SK-N-SH treated with all-trans-retinoic acid at 6 μM for 48 hours (cell line): ENCODE results near the gene PCLO.

ENCODE experiments used
- ATAC-seq: fragments of 200-7000 bp; cut with Tn5 transposase; 3 replicates; pipeline ENCODE4 v1.9.1; 2020; ENCODE audit warnings: mild to moderate bottlenecking, moderate library complexity
- BACH2 ChIP-seq: fragments of 250-450 bp; sonication (Bioruptor Pico); IDR thresholded peaks from 2 replicates; pipeline ENCODE4 v1.9.0; 2021; ENCODE audit warnings: mild to moderate bottlenecking, borderline replicate concordance
- CREB5 ChIP-seq: fragments of 250-450 bp; sonication (Bioruptor Pico); IDR thresholded peaks from 2 replicates; pipeline ENCODE4 v1.5.1; 2020; ENCODE audit warnings: low read depth, mild to moderate bottlenecking, moderate library complexity
- CSRNP3 ChIP-seq: fragments of 250-450 bp; sonication (Bioruptor Pico); IDR thresholded peaks from 2 replicates; pipeline ENCODE4 v1.5.1; 2021; ENCODE audit warnings: mild to moderate bottlenecking, moderate library complexity
- ESRRG ChIP-seq: fragments of 250-450 bp; sonication (Bioruptor Pico); IDR thresholded peaks from 2 replicates; pipeline ENCODE4 v1.6.1; 2021; ENCODE audit warnings: mild to moderate bottlenecking
- GLIS3 ChIP-seq: fragments of 250-450 bp; sonication (Bioruptor Pico); IDR thresholded peaks from 2 replicates; pipeline ENCODE4 v1.5.0; 2020; ENCODE audit warnings: mild to moderate bottlenecking, moderate library complexity
- ISL1 ChIP-seq: fragments of 250-450 bp; sonication (Bioruptor Pico); IDR thresholded peaks from 2 replicates; pipeline ENCODE4 v2.1.2; 2022; ENCODE audit warnings: mild to moderate bottlenecking, moderate library complexity
- OSR1 ChIP-seq: fragments of 250-450 bp; sonication (Bioruptor Pico); IDR thresholded peaks from 2 replicates; pipeline ENCODE4 v1.8.0; 2022; ENCODE audit warnings: moderate library complexity, mild to moderate bottlenecking, inconsistent platforms
- PATZ1 ChIP-seq: fragments of 250-450 bp; sonication (Bioruptor Pico); IDR thresholded peaks from 2 replicates; pipeline ENCODE4 v1.8.0; 2020; ENCODE audit warnings: mild to moderate bottlenecking, moderate library complexity, borderline replicate concordance
- PPARA ChIP-seq: fragments of 250-450 bp; sonication (Bioruptor Pico); IDR thresholded peaks from 2 replicates; pipeline ENCODE4 v1.5.0; 2020; ENCODE audit warnings: mild to moderate bottlenecking, borderline replicate concordance
- RARB ChIP-seq: fragments of 250-450 bp; sonication (Bioruptor Pico); IDR thresholded peaks from 2 replicates; pipeline ENCODE4 v1.8.0; 2021; ENCODE audit warnings: mild to moderate bottlenecking, moderate library complexity
- SNAI2 ChIP-seq: fragments of 250-450 bp; sonication (Bioruptor Pico); IDR thresholded peaks from 2 replicates; pipeline ENCODE4 v1.5.0; 2020; ENCODE audit warnings: mild to moderate bottlenecking, moderate library complexity
- TCF4 ChIP-seq: fragments of 250-450 bp; sonication (Bioruptor Pico); IDR thresholded peaks from 2 replicates; pipeline ENCODE4 v1.8.0; 2021; ENCODE audit warnings: mild to moderate bottlenecking, moderate library complexity, borderline replicate concordance
- TOX ChIP-seq: fragments of 250-450 bp; sonication (Bioruptor Pico); IDR thresholded peaks from 2 replicates; pipeline ENCODE4 v1.8.0; 2021; ENCODE audit warnings: mild to moderate bottlenecking, moderate library complexity, borderline replicate concordance
- TSHZ2 ChIP-seq: fragments of 250-450 bp; sonication (Bioruptor Pico); IDR thresholded peaks from 2 replicates; pipeline ENCODE4 v1.5.0; 2020; ENCODE audit warnings: mild to moderate bottlenecking, moderate library complexity
- ZC3H10 ChIP-seq: fragments of 250-450 bp; sonication (Bioruptor Pico); IDR thresholded peaks from 2 replicates; pipeline ENCODE4 v1.5.1; 2021; ENCODE audit warnings: mild to moderate bottlenecking, moderate library complexity
- ZFP3 ChIP-seq: fragments of 250-450 bp; sonication (Bioruptor Pico); IDR thresholded peaks from 2 replicates; pipeline ENCODE4 v1.5.0; 2020; ENCODE audit warnings: mild to moderate bottlenecking, moderate library complexity
- ZFP30 ChIP-seq: fragments of 450-650 bp; formaldehyde crosslinking; IDR thresholded peaks from 2 replicates; pipeline ENCODE4 v1.5.0; 2022; ENCODE audit warnings: mild to moderate bottlenecking, moderate library complexity
- ZNF565 ChIP-seq: fragments of 450-650 bp; formaldehyde crosslinking; conservative IDR thresholded peaks from 2 replicates; pipeline ENCODE4 v1.5.0; 2020; ENCODE audit warnings: low read depth, mild to moderate bottlenecking, moderate library complexity
- ZNF70 ChIP-seq: fragments of 450-650 bp; formaldehyde crosslinking; IDR thresholded peaks from 2 replicates; pipeline ENCODE4 v1.5.0; 2020; ENCODE audit warnings: mild to moderate bottlenecking, moderate library complexity
- ZNF8 ChIP-seq: fragments of 450-650 bp; formaldehyde crosslinking; IDR thresholded peaks from 2 replicates; pipeline ENCODE4 v1.5.0; 2020; ENCODE audit warnings: mild to moderate bottlenecking, moderate library complexity

Gene PCLO

GRCh38 chr7:83141927-83142326, 20.8 kb downstream of the PCLO start:
- TF ChIP-seq SNAI2 (CRISPR knock-in tag) (no peak), ZNF565 (CRISPR knock-in tag) (no peak), RARB (no peak), OSR1 (CRISPR knock-in tag) (no peak), ESRRG (CRISPR knock-in tag) (no peak)
- TF ChIP-seq, all 23 proteins: peak for 0
- no peak for ATAC-seq

GRCh38 chr7:83130623-83131545, 31.8 kb downstream of the PCLO start:
- no peak for ATAC-seq
- TF ChIP-seq GLIS3 (CRISPR knock-in tag), result no peak
- TF ChIP-seq ZFP30, result no peak
- TF ChIP-seq CREB5 (CRISPR knock-in tag), result peak; percentile 28; the same call in 1 of the 2 replicates
- peak; percentile 87; the same call in 1 of the 2 replicates for TF ChIP-seq ZC3H10 (CRISPR knock-in tag)
- TF ChIP-seq ZNF8, result no peak
- TF ChIP-seq TCF4 (CRISPR knock-in tag), result no peak
- no peak for TF ChIP-seq ZNF565 (CRISPR knock-in tag)
- TF ChIP-seq PPARA (CRISPR knock-in tag), result no peak
- TF ChIP-seq OSR1 (CRISPR knock-in tag), result no peak
- no peak for TF ChIP-seq TOX (CRISPR knock-in tag)
- no peak for TF ChIP-seq BACH2
- TF ChIP-seq ESRRG (CRISPR knock-in tag), result no peak
- TF ChIP-seq ISL1, result peak; percentile 73
- peak; percentile 42; the same call in 1 of the 2 replicates for TF ChIP-seq PATZ1
- TF ChIP-seq SNAI2 (CRISPR knock-in tag), result no peak
- no peak for TF ChIP-seq RARB
- TF ChIP-seq TSHZ2, result no peak
- no peak for TF ChIP-seq CSRNP3 (CRISPR knock-in tag)

- ATAC-seq, result no peak
Observed at GRCh38 chr7:83130191-83130590, 32.5 kb downstream of the PCLO start.

GRCh38 chr7:83119494-83119893, 43.2 kb downstream of the PCLO start:
- TF ChIP-seq ESRRG (CRISPR knock-in tag) (no peak), RARB (no peak), BACH2 (no peak), ZC3H10 (CRISPR knock-in tag) (no peak), OSR1 (CRISPR knock-in tag) (no peak), CREB5 (CRISPR knock-in tag) (0 out of 2 replicates have a peak, but pooled peaks have one; percentile 37), ISL1 (0 out of 2 replicates have a peak, but pooled peaks have one; percentile 12)
- TF ChIP-seq, all 23 proteins: peak for 2
- ATAC-seq, result peak; percentile 67

More at GRCh38 chr7:83130191-83130590, 32.5 kb downstream of the PCLO start:
- TF ChIP-seq ZFP3 (CRISPR knock-in tag) (0 out of 2 replicates have a peak, but pooled peaks have one; percentile 23), RARB (no peak), ZNF70 (CRISPR knock-in tag) (no peak), OSR1 (CRISPR knock-in tag) (no peak), PPARA (CRISPR knock-in tag) (no peak)
